Measurements from ENCODE around the gene SYNE1.
A peak's percentile ranks its signal among the peaks of the same experiment; 100 is the strongest.

SYNE1 gene

GRCh38 chr6:152206072-152206818 is 430.9 kb downstream of the SYNE1 start:
- DNase-seq (ENCODE audit: low read depth in 2 of 3, low spot score in 2 of 3) = peak in 2 of 3 experiments; percentile 14 to 25

DNA sequence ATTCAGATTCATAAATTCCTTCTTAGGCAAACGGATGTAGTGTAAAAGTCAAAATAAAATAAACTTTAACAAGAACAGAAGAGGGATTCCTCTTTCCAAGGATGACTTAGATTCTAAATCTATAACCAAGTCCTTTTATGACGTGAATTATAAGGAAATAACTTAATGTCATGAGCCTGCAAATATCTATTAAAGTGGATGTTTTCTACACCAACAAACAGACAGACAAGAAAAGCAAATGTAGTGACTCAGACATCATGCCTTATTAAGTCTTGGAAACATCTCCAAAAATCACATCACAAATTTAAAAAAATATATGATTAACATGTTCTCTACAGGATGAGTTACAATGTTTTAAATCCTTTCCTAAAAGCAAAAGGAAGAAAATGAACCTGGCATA is 432.6 kb downstream of the SYNE1 start:
- no peak for DNase-seq (ENCODE audit: low read depth in 2 of 3, low spot score in 2 of 3)

GRCh38 chr6:152201120-152201519 is 436.0 kb downstream of the SYNE1 start:
- DNase-seq (ENCODE audit: low read depth in 2 of 3, low spot score in 2 of 3) = no peak

GRCh38 chr6:152195896-152196295 is 441.3 kb downstream of the SYNE1 start:
- DNase-seq (ENCODE audit: low read depth in 2 of 3, low spot score in 2 of 3) = no peak

DNA sequence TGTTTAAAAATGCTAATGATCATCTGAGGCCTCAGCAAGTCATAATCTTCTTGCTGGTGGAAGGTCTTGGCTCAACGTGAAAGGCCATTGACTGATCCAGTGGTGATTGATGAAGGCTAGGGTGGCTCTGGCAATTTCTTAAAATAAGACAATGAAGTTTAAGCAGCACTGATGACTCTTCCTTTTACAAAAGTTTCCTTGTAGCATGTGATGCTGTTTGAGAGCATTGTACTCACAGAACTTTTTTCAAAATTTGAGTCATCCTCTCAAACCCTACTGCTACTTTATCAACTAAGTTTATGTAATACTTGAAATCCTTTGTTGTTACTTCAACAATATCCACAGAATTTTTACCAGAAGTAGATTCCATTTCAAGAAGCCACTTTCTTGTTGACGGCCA is 447.4 kb downstream of the SYNE1 start:
- DNase-seq (ENCODE audit: low read depth in 2 of 3, low spot score in 2 of 3) = no peak

DNA sequence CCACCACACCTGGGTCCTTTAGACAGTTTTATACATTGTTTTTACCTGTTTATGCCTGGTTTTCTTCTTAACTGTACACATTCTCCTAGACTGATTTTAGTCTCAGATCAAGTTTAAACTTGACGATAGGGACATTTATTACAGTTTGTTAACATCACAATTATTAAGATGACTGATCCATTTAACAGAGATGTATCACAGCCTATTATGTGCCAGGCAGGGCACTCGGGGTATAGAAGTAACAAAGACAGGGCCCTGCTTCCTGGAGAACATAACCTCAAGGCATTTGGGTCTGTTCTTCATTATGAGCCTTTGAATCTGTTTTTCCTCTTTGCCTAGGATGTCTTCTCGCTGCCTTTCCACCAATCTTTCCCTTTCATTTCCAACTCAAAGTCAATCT is 449.2 kb downstream of the SYNE1 start:
- no peak for DNase-seq (ENCODE audit: low read depth in 2 of 3, low spot score in 2 of 3)

- no peak for DNase-seq (ENCODE audit: low read depth in 2 of 3, low spot score in 2 of 3)
Measured at GRCh38 chr6:152186840-152187239, 450.3 kb downstream of the SYNE1 start.

- no peak for DNase-seq (ENCODE audit: low read depth in 2 of 3, low spot score in 2 of 3)
Measured at GRCh38 chr6:152184917-152185574, 452.1 kb downstream of the SYNE1 start.

GRCh38 chr6:152184573-152184916 is 452.6 kb downstream of the SYNE1 start:
- no peak for DNase-seq (ENCODE audit: low read depth in 2 of 3, low spot score in 2 of 3)

DNA sequence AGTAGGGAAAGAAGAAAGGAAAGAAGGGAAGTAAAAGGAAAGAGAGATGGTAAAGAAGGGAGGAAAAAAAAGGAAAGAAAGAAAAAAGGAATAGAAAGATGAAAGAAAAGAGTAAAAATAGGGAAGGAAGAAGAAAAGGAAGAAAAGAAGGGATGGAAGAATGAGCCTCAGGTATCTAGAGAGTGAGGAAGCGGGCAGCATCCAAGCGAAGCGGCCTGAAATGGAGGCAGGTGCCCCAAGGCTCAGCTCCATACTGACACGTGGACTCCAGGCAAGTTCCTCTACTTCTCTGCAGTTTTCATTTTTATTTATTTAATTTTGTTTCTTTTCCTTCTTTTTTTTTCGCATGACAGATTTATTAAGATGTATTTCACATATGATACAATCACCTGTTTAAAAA is 456.6 kb downstream of the SYNE1 start:
- DNase-seq (ENCODE audit: low read depth in 2 of 3, low spot score in 2 of 3) = no peak

DNA sequence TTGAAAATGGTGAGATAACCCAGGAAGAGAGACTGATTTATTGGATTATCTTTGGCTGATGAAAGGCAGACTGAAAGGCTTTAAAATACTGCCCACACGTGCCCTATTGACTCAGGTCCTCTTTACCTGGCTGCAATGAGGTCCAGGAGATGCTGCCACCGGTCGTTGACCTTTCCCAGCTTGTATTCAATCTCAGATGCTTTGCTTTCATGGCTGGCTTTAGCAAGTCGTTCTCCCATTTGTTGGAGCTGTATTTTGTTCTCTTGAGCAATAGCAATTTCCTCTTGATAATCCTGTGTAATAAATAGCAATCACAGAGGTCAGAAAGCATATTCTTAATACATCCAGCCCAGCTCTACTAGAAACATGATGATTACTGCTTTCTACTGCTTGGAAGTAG is 460.9 kb downstream of the SYNE1 start:
- no peak for DNase-seq (ENCODE audit: low read depth in 2 of 3, low spot score in 2 of 3)

DNA sequence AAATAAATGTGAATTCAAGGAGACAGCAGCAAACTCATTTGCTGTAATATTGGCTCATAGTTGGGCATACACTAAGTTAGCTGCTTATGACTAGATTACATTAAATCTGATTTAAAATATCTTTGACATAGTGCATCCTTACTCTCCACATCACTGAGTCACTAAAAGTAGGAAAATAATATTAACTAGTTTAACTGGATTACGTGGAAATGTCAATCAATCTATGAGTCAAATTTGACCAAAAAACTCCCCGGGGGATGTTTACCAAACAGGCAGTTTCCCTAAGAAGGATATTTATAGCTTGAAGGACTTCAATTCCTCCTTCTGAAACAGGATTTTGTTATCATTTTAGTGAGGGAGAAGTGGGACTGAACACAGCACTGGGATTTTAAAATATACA is 463.2 kb downstream of the SYNE1 start:
- DNase-seq (ENCODE audit: low read depth in 2 of 3, low spot score in 2 of 3) = no peak

DNA sequence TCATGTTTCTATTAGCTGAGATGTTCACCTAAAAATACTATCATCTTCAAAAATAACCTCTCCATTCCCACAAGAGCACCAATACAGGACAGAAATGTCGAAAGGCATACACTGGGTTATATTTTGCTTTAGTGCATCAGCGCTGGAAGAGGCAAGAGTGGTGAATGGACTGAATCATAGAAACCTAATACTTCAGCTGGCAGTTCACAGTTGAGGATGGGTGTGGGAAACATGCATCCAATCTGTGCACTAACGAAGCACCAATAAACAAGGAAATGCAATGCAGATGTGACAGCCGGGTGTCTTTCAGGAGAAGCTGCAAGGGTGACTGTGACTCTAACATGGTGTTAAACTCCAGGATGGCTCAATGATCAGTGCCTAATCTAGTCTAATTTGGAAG is 463.8 kb downstream of the SYNE1 start:
- no peak for DNase-seq (ENCODE audit: low read depth in 2 of 3, low spot score in 2 of 3)

GRCh38 chr6:152170702-152171667 is 466.2 kb downstream of the SYNE1 start:
- peak in 1 of 3 experiments; percentile 15 for DNase-seq (ENCODE audit: low read depth in 2 of 3, low spot score in 2 of 3)

GRCh38 chr6:152170313-152170701 is 466.9 kb downstream of the SYNE1 start:
- no peak for DNase-seq (ENCODE audit: low read depth in 2 of 3, low spot score in 2 of 3)

GRCh38 chr6:152167641-152168603 is 469.2 kb downstream of the SYNE1 start:
- DNase-seq (ENCODE audit: low read depth in 2 of 3, low spot score in 2 of 3) = no peak

- DNase-seq (ENCODE audit: low read depth in 2 of 3, low spot score in 2 of 3) = no peak
Measured at GRCh38 chr6:152166897-152167296, 470.3 kb downstream of the SYNE1 start.

- no peak for DNase-seq (ENCODE audit: low read depth in 2 of 3, low spot score in 2 of 3)
Measured at GRCh38 chr6:152166497-152166896, 470.7 kb downstream of the SYNE1 start.

- no peak for DNase-seq (ENCODE audit: low read depth in 2 of 3, low spot score in 2 of 3)
Measured at GRCh38 chr6:152164957-152165356, 472.2 kb downstream of the SYNE1 start.

DNA sequence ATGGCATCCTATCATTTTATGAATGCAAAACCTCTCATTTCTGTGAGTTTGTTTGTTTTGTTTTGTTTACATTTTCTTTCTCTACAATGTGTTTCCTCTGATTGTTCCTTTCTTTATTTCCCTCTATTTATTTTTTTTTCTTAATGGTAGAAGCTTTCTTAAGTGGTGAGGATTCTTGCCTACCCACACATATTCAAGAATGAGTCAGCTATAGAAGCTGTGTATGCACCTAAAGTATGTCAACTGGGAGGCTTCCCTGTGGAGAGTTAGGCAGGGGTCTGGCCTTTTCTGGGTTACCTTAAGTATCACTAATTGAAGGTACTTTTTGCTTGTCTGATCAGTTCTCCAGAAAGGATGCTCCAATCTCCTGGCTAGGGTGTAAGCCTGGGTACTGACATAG is 475.7 kb downstream of the SYNE1 start:
- no peak for DNase-seq (ENCODE audit: low read depth in 2 of 3, low spot score in 2 of 3)

GRCh38 chr6:152160346-152160745 is 476.8 kb downstream of the SYNE1 start:
- DNase-seq (ENCODE audit: low read depth in 2 of 3, low spot score in 2 of 3) = no peak
